Astrocyte (in vitro differentiated cells and primary cell): ENCODE measurements around the gene HLA-DPA1.

Source experiments
- CTCF ChIP-seq: IDR thresholded peaks from 2 replicates; pipeline ENCODE4 v1.5.1; 2011; ENCODE audit warnings: low read depth, mild to moderate bottlenecking, inconsistent platforms, low read length, moderate library complexity; ENCODE audit not compliant: insufficient read depth
- EZH2 ChIP-seq: IDR thresholded peaks from 2 replicates; pipeline ENCODE4 v1.6.1; 2012; ENCODE audit warnings: mild to moderate bottlenecking, low read length, inconsistent platforms; ENCODE audit not compliant: insufficient read depth

GRCh38 chr6:33057222-33058150 is 16.0 kb downstream of the HLA-DPA1 start:
- TF ChIP-seq CTCF (no peak), EZH2 (no peak)
